Thyroid gland (tissue), 4 donors: ENCODE data around the gene GLIS1. TPM values are rescaled to one million over a fixed set of nuclear protein-coding genes. Genes with fewer than 3 reads are reported as not detected.

Experiments
- DNase-seq, 2 donors: peaks; one replicate each; pipeline ENCODE4 v3.0.0-alpha.2; 2019
- H3K27ac ChIP-seq, 3 donors: fragments of 200-600 bp; sonication (generic); 1 replicate in 2 of 3; 2 replicates in 1 of 3; pipeline ENCODE4 v1.5.1; 2016 to 2019; ENCODE audit warnings: mild to moderate bottlenecking in 1 of 3, moderate library complexity in 1 of 3
- H3K27me3 ChIP-seq: fragments of 200-600 bp; sonication (generic); one replicate; pipeline ENCODE4 v1.5.1; 2019
- H3K36me3 ChIP-seq, 2 donors: fragments of 200-600 bp; sonication (generic); one replicate each; pipeline ENCODE4 v1.5.1; 2016 to 2019
- H3K4me1 ChIP-seq, 2 donors: fragments of 200-600 bp; sonication (generic); one replicate each; pipeline ENCODE4 v1.5.1; 2017 to 2019
- H3K4me3 ChIP-seq, 3 donors: fragments of 200-600 bp; sonication (generic); replicated peaks in 1 of 3; 1 replicate in 2 of 3; 2 replicates in 1 of 3; pipeline ENCODE4 v1.5.1; 2016; ENCODE audit warnings: mild to moderate bottlenecking in 1 of 3
- H3K9me3 ChIP-seq: fragments of 200-600 bp; sonication (generic); one replicate; pipeline ENCODE4 v1.5.1; 2017
- POLR2A ChIP-seq, 2 donors: fragments of 450-650 bp; IDR thresholded peaks; one replicate each; pipeline ENCODE4 v1.6.1; 2017; ENCODE audit warnings: antibody characterized with exemption in 2 of 2, mild to moderate bottlenecking in 2 of 2, moderate library complexity in 1 of 2
- WGBS, 2 donors: methylation state at CpG; one replicate each; pipeline ENCODE4 v1.1.5; 2017; 5-methylcytosine and 5-hydroxymethylcytosine counted together
- intact Hi-C: fragments of 100-400 bp; cut with DNase I; formaldehyde crosslinking; loops from one replicate; pipeline ENCODE4 v1.15.1; 2023
- total RNA-seq, 4 donors: library from RNA; depleted of rRNA; stranded (reverse); fragments of >200 nt; gene quantifications; one replicate each; pipeline ENCODE4 v1.2.3, GENCODE V29; 2016
- TF ChIP-seq, protein P1 (sequence below), 6 experiments: fragments of 200-600 bp in 3 of 6; fragments of 450-650 bp in 3 of 6; sonication (generic) in 3 of 6; IDR thresholded peaks; one replicate each; pipeline ENCODE4 v1.5.1; 2016 to 2019; ENCODE audit warnings: antibody characterized with exemption in 6 of 6, mild to moderate bottlenecking in 2 of 6, inconsistent platforms in 1 of 6, moderate library complexity in 1 of 6

GLIS1 gene
- total RNA-seq, 4 donors from 2014 or later = 0.29 TPM; not detected in 3

- Histone ChIP-seq H3K9me3 (no peaks in the 10 kb centered on the region), H3K4me3 (no peak overlapping the region), H3K27me3 (no peaks in the 10 kb centered on the region), H3K27ac (no peak overlapping the region), H3K4me1 (no peaks in the 10 kb centered on the region), H3K36me3 (no peaks in the 10 kb centered on the region)
- 88 to 92% methylated on average over 11 of the region's 11 CpGs for WGBS, 2 donors
- no peak for DNase-seq
- intact Hi-C loops = no loop called here
- no peak for TF ChIP-seq POLR2A (IDR thresholded peaks at IDR 0.05)
- TF ChIP-seq, protein P1, sequence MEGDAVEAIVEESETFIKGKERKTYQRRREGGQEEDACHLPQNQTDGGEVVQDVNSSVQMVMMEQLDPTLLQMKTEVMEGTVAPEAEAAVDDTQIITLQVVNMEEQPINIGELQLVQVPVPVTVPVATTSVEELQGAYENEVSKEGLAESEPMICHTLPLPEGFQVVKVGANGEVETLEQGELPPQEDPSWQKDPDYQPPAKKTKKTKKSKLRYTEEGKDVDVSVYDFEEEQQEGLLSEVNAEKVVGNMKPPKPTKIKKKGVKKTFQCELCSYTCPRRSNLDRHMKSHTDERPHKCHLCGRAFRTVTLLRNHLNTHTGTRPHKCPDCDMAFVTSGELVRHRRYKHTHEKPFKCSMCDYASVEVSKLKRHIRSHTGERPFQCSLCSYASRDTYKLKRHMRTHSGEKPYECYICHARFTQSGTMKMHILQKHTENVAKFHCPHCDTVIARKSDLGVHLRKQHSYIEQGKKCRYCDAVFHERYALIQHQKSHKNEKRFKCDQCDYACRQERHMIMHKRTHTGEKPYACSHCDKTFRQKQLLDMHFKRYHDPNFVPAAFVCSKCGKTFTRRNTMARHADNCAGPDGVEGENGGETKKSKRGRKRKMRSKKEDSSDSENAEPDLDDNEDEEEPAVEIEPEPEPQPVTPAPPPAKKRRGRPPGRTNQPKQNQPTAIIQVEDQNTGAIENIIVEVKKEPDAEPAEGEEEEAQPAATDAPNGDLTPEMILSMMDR (IDR thresholded peaks at IDR 0.05) = no peak
Measured at GRCh38 chr1:53601031-53601745, 137.8 kb downstream of the GLIS1 start.

DNA sequence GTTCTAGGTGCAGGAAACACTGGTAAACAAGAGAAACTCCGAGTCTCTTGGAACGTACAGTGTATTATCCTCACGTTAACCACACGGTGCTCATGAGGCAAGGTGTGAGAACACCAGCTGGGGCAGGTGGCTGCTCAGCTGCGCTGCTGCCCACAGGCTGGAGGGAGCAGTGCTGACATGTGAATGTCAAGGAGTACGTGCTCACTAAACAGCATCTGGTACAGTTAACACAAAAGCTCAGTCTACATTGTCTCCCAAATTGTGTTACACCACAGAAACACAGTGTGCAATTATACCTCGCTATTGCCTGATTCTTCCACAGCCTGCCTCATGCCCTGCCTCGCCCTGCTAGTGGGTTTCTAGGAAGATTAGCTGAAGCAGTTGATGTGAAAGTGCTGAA is 138.4 kb downstream of the GLIS1 start:
- Histone ChIP-seq H3K36me3 (no peaks in the 10 kb centered on the region), H3K27ac (no peak overlapping the region), H3K27me3 (no peaks in the 10 kb centered on the region), H3K4me3 (no peak overlapping the region), H3K4me1 (no peaks in the 10 kb centered on the region), H3K9me3 (no peaks in the 10 kb centered on the region)
- TF ChIP-seq POLR2A (IDR thresholded peaks at IDR 0.05) = no peak
- TF ChIP-seq, protein P1 (IDR thresholded peaks at IDR 0.05) = no peak
- intact Hi-C loops = no loop called here
- WGBS, 2 donors = 59 to 64% methylated on average over 8 of the region's 8 CpGs
- no peak for DNase-seq

DNA sequence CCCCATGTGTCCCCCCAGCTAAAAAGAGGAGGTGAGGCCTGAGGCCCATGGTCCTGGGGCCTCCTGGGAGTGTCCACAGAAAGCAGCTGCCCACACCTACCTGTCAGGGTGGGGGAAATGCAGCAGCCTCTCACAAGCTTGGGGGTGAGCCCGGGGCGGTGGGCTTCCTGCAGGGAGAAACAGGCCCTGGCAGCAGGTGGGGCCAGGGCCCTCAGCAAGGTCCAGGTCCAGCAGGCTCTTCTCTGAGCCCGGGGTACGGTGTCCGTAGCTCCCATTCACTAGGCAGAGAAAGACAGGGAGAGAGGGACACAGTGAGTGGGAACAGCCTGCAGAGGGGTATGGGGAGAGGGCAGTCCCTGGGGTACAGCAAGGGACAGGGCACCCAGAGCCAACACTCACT is 139.0 kb downstream of the GLIS1 start:
- H3K27me3 ChIP-seq = no peaks in the 10 kb centered on the region
- no peaks in the 10 kb centered on the region for H3K4me1 ChIP-seq
- no peaks in the 10 kb centered on the region for H3K36me3 ChIP-seq
- H3K9me3 ChIP-seq = no peaks in the 10 kb centered on the region
- TF ChIP-seq, protein P1 (IDR thresholded peaks at IDR 0.05) = no peak
- no peak for TF ChIP-seq POLR2A (IDR thresholded peaks at IDR 0.05)
- H3K27ac ChIP-seq = no peak overlapping the region
- intact Hi-C loops = no loop called here
- no peak overlapping the region for H3K4me3 ChIP-seq
- no peak for DNase-seq
- WGBS, 2 donors = 43 to 73% methylated on average over 4 to 5 of the region's 5 CpGs

DNA sequence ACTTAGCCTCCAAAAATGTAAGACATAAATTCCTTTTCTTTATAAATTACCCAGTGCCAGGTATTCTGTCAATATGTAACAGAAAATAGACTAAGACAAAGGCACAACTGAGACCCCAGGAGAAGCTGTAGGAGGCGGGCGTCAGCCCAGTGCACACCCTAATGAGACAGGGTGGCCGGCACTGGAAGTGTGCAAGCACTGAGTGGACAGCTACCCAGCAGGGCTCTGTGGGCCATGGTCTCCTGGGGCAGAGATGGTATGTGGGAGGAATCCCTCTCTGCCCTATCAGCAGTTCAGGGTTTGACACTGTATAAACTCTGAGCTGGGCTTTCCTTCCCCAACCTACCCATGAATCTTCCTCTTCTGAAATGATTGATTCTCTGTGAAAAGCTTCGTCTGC is 139.5 kb downstream of the GLIS1 start:
- DNase-seq = no peak
- 95 to 98% methylated on average over 4 of the region's 4 CpGs for WGBS, 2 donors

GRCh38 chr1:53598966-53599365 is 140.0 kb downstream of the GLIS1 start:
- 84 to 89% methylated on average over 4 of the region's 4 CpGs for WGBS, 2 donors
- H3K4me3 ChIP-seq = no peak overlapping the region
- H3K27me3 ChIP-seq = no peaks in the 10 kb centered on the region
- no peak for DNase-seq
- no peak for TF ChIP-seq POLR2A (IDR thresholded peaks at IDR 0.05)
- TF ChIP-seq, protein P1 (IDR thresholded peaks at IDR 0.05) = no peak
- H3K27ac ChIP-seq = no peak overlapping the region
- H3K4me1 ChIP-seq = no peaks in the 10 kb centered on the region
- no peaks in the 10 kb centered on the region for H3K9me3 ChIP-seq
- no peaks in the 10 kb centered on the region for H3K36me3 ChIP-seq
- intact Hi-C loops = no loop called here

More for the DNA sequence above, 139.5 kb downstream of the GLIS1 start:
- H3K9me3 ChIP-seq = no peaks in the 10 kb centered on the region
- no peaks in the 10 kb centered on the region for H3K27me3 ChIP-seq
- TF ChIP-seq, protein P1 (IDR thresholded peaks at IDR 0.05) = no peak
- TF ChIP-seq POLR2A (IDR thresholded peaks at IDR 0.05) = no peak
- intact Hi-C loops = no loop called here
- H3K4me1 ChIP-seq = no peaks in the 10 kb centered on the region
- no peaks in the 10 kb centered on the region for H3K36me3 ChIP-seq
- no peak overlapping the region for H3K4me3 ChIP-seq
- no peak overlapping the region for H3K27ac ChIP-seq
